ENCODE measurements around the gene TENM3. TPM values are rescaled to one million over a fixed set of nuclear protein-coding genes. Genes with fewer than 3 reads are reported as not detected.

Gene TENM3
- total and polyA plus RNA-seq, 12 donors, result 2.6 to 54.4 (median 42.8) TPM

- 91 to 97% (median 92%) methylated on average over 8 of the region's 8 CpGs for WGBS, 4 donors
- no peak overlapping the region for H3K4me3 ChIP-seq
- H3K27me3 ChIP-seq, result no peaks in the 10 kb centered on the region
- TF ChIP-seq POLR2A (IDR thresholded peaks at IDR 0.05) (no peak), CTCF (IDR thresholded peaks at IDR 0.05) (no peak)
- no peaks in the 10 kb centered on the region for H3K9me3 ChIP-seq (replicated peaks in 1 of 3)
- intact Hi-C loops (cut with DNase I), result no loop called here
- no peaks in the 10 kb centered on the region for H3K36me3 ChIP-seq (replicated peaks in 1 of 2)
- H3K27ac ChIP-seq, result no peak overlapping the region
- no peak for DNase-seq
- H3K4me1 ChIP-seq (replicated peaks in 1 of 2), result no peaks in the 10 kb centered on the region
Measured at GRCh38 chr4:182261651-182262223, 18.5 kb downstream of the TENM3 start.

DNA sequence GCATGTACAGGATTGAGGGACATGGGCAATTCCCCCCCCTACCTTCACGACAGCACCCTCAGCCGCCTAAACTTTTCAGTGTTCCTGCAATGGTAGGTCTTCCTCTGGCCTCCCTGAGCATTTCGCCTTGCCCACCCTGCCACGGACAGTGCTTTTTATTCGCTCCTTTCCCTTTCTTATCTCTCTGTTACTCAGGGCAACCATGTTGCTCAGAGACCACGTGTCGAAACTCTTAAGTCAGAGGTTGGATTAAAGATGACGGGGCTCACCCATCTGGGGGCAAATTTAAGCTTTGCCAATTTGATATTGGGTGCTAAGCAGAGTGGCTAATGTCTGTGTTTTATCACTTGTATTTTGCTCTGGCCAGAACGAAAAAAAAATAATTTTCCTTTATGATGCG, 20.4 kb downstream of the TENM3 start:
- TF ChIP-seq POLR2A (IDR thresholded peaks at IDR 0.05), result no peak
- no peak for TF ChIP-seq CTCF (IDR thresholded peaks at IDR 0.05)
- no peaks in the 10 kb centered on the region for H3K36me3 ChIP-seq (replicated peaks in 1 of 2)
- H3K27ac ChIP-seq, result no peak overlapping the region
- H3K27me3 ChIP-seq, result no peaks in the 10 kb centered on the region
- H3K9me3 ChIP-seq (replicated peaks in 1 of 3), result no peaks in the 10 kb centered on the region
- 89 to 93% (median 91%) methylated on average over 9 to 10 of the region's 10 CpGs for WGBS, 4 donors
- H3K4me3 ChIP-seq, result no peak overlapping the region
- intact Hi-C loops (cut with DNase I), result no loop called here
- DNase-seq, result no peak
- no peaks in the 10 kb centered on the region for H3K4me1 ChIP-seq (replicated peaks in 1 of 2)

- no peaks in the 10 kb centered on the region for H3K4me1 ChIP-seq (replicated peaks in 1 of 2)
- WGBS, 4 donors, result 75 to 82% (median 76%) methylated on average over 13 of the region's 13 CpGs
- H3K27ac ChIP-seq, result no peak overlapping the region
- H3K4me3 ChIP-seq, result no peak overlapping the region
- H3K36me3 ChIP-seq (replicated peaks in 1 of 2), result no peaks in the 10 kb centered on the region
- DNase-seq, result no peak
- intact Hi-C loops (cut with DNase I), result no loop called here
- no peak for TF ChIP-seq CTCF (IDR thresholded peaks at IDR 0.05)
- TF ChIP-seq POLR2A (IDR thresholded peaks at IDR 0.05), result no peak
- no peaks in the 10 kb centered on the region for H3K27me3 ChIP-seq
- H3K9me3 ChIP-seq (replicated peaks in 1 of 3), result no peaks in the 10 kb centered on the region
Measured at GRCh38 chr4:182264139-182264752, 21.0 kb downstream of the TENM3 start.

GRCh38 chr4:182265881-182266280, 22.7 kb downstream of the TENM3 start:
- intact Hi-C loops (cut with DNase I), result no loop called here
- Histone ChIP-seq H3K36me3 (replicated peaks in 1 of 2) (no peaks in the 10 kb centered on the region), H3K9me3 (replicated peaks in 1 of 3) (no peaks in the 10 kb centered on the region), H3K27ac (no peak overlapping the region), H3K4me1 (replicated peaks in 1 of 2) (no peaks in the 10 kb centered on the region), H3K4me3 (no peak overlapping the region), H3K27me3 (no peaks in the 10 kb centered on the region)
- WGBS, 4 donors, result 74 to 81% (median 76%) methylated on average over 3 of the region's 3 CpGs
- TF ChIP-seq CTCF (IDR thresholded peaks at IDR 0.05), result no peak
- no peak for TF ChIP-seq POLR2A (IDR thresholded peaks at IDR 0.05)
- no peak for DNase-seq

Data from adrenal gland (tissue), 12 donors.